ENCODE measurements around the gene EIF2S3B. TPM values are rescaled to one million over a fixed set of nuclear protein-coding genes. Genes with fewer than 3 reads are reported as not detected.
A peak's percentile ranks its signal among the peaks of the same experiment; 100 is the strongest.
"Not testable (repeated sequence)": the region's sequence is repeated elsewhere in the genome, so short reads cannot be mapped to it uniquely, and the experiment has no call there.

Gene EIF2S3B
- total RNA-seq (1 to 10 TPM; 2.4 TPM), polyA plus RNA-seq (under 1 TPM; 0.30 to 0.88 (median 0.82) TPM), total RNA-seq (1.6 to 20.7 (median 4.3) reads per million in 6 experiments)

DNA sequence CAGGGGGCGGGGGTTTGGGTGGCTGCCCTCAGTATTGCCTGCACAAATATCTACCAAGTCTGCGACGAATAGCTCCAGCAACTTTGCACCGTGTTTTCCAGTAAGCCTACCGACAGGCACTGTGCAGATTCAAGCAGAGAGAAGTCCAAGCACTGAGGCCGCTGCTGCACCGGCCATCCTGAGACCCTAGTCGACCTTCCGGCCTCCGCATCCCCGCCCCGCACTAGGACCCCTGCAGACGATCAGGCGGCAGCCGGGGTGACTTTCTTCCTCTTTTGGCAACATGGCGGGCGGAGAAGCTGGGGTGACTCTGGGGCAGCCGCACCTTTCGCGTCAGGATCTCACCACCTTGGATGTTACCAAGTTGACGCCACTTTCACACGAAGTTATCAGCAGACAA lies at the start of gene EIF2S3B:
EIF2S3B (plus strand) TSS at position 271 of the 400 bp plus-strand sequence; CDS start at position 284, 13 bp downstream.
- H3K27ac Mint-ChIP-seq: peak within 1 kb of the TSS in 8 of 10 donors; percentile 15 to 78 (median 42)
- POLR2A ChIA-PET: interaction anchor here (0.9 to 2.1 kb wide), 2 partner anchors 49 to 297 kb away, joined by 4 to 14 read pairs; no protein-coding TSS in a partner anchor

DNA sequence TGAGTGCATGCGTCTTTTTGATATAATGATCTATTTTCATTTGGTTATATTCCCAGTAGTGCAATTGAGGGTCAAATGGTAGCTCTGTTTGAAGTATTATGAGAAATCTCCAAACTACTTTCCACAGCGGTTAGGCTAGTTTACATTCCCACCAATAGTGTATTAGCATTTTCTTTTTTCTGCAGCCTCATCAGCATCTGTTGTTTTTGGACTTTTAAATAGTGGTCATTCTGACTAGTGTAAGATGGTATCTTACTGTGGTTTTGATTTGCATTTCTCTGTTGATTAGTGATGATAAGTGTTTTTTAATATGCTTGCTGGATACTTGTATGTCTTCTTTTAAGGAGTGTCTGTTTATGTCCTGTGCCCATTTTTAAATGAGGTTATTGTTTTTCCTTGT lies 48.8 kb upstream of the EIF2S3B start:
- DNase-seq (no peak), ATAC-seq (no peak)
- POLR2A ChIA-PET: no interaction called here
- H3K4me1 Mint-ChIP-seq: peaks cover 7 to 12% (median 11%) of the 10 kb centered on the region in 4 donors
- no peak overlapping the region for H3K4me3 Mint-ChIP-seq
- no peaks in the 10 kb centered on the region for H3K27me3 Mint-ChIP-seq
- H3K36me3 Mint-ChIP-seq: peaks cover 0 to 44% (median 38%) of the 10 kb centered on the region in 3 donors
- no peak overlapping the region for H3K27ac Mint-ChIP-seq
- peaks cover 16 to 73% (median 61%) of the 10 kb centered on the region in 9 donors for H3K9me3 Mint-ChIP-seq

More for the DNA sequence above, at the start of gene EIF2S3B:
- Mint-ChIP-seq H3K4me1 (peaks cover 12 to 28% (median 24%) of the 10 kb centered on the region in 4 donors), H3K27me3 (no peaks in the 10 kb centered on the region), H3K9me3 (peaks cover 0 to 21% (median 7%) of the 10 kb centered on the region in 9 donors), H3K36me3 (peaks cover 0 to 15% (median 10%) of the 10 kb centered on the region in 3 donors), H3K4me3 (no peak within 1 kb of the TSS)
- ATAC-seq: no peak
- DNase-seq: no peak

DNA sequence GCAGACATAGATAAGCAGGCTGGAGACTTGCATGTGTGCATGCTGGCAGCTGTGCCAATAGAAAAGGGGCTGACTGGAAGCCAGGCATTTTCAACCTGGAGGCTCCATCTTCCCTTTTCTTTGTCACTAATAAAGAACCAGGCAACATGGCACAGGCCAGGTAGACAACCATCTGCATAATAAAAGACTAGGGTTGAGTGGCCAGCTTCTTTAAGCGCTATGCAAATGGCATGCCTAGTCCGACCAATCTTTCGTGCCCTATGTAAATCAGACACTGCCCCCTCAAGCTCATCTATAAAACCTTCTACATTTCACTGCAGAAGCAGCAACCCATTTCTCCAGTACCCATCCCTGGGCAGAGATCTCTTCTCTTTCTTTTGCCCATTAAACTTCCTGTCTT lies 47.9 kb upstream of the EIF2S3B start:
- Mint-ChIP-seq H3K27me3 (no peaks in the 10 kb centered on the region), H3K36me3 (peaks cover 2 to 52% (median 47%) of the 10 kb centered on the region in 3 donors), H3K27ac (peak overlapping the region in 2 of 10 donors; percentile 52 to 80), H3K4me3 (no peak overlapping the region), H3K4me1 (peaks cover 7 to 12% (median 12%) of the 10 kb centered on the region in 4 donors), H3K9me3 (peaks cover 21 to 82% (median 69%) of the 10 kb centered on the region in 9 donors)
- DNase-seq (no peak), ATAC-seq (no peak)
- POLR2A ChIA-PET: no interaction called here

DNA sequence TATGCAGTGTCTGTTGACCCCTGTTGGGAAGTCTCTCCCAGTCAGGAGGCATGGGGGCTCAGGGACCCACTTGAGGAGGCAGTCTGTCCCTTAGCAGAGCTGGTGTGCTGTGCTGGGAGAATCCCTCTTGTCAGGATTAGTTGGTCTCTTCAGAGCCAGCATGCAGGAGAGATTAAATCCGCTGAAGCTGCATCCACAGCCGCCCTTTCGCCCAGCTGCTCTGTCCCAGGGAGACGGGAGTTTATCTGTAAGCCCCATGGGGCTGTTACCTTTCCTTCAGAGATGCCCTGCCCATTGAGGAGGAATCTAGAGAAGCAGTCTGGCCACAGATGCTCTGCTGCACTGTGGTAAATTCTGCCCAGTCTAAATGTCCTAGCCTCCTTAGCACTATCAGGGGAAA lies 39.4 kb upstream of the EIF2S3B start:
- no peak overlapping the region for H3K4me3 Mint-ChIP-seq
- H3K27me3 Mint-ChIP-seq: no peaks in the 10 kb centered on the region
- DNase-seq (no peak), ATAC-seq (no peak)
- H3K9me3 Mint-ChIP-seq: peaks cover 14 to 52% (median 30%) of the 10 kb centered on the region in 9 donors
- POLR2A ChIA-PET: no interaction called here
- no peak overlapping the region for H3K27ac Mint-ChIP-seq
- H3K36me3 Mint-ChIP-seq: peaks cover 2 to 48% (median 42%) of the 10 kb centered on the region in 3 donors
- H3K4me1 Mint-ChIP-seq: peaks cover 11 to 26% (median 14%) of the 10 kb centered on the region in 4 donors

DNA sequence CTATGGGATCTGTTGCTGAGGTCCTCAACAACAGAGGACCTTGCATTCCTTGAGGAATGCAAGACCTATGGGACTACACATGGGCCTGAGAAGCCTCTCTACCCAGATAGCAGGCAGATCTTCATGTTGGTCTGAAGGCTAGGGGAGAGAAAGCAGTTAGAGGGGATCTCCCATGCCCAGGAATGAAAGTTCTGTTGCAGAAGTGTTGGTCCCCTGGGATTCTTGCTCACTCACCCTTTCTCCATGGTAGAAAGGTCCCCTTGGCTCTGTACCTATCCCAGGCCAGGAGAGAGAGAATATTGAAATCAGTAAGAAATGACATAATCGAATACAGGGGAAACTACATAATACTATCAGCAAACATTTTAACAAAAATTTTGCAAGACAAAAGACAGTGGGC lies 36.0 kb upstream of the EIF2S3B start:
- peak overlapping the region in 1 of 10 donors; percentile 33 for H3K27ac Mint-ChIP-seq

DNA sequence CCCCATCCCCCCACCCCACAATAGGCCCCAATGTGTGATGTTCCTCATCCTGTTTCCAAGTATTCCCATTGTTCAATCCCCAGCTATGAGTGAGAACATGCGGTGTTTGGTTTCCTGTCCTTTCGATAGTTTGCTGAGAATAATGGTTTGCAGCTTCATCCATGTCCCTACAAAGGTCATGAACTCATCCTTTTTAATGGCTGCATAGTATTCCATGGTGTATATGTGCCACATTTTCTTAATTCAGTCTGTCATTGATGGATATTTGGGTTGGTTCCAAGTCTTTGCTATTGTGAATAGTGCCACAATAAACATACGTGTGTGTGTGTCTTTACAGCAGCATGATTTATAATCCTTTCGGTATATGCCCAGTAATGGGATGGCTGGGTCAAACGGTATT lies 32.9 kb upstream of the EIF2S3B start:
- ATAC-seq, H3K27me3 Mint-ChIP-seq, DNase-seq, H3K27ac Mint-ChIP-seq, H3K4me3 Mint-ChIP-seq: not testable (repeated sequence)
- peaks cover 2 to 36% (median 20%) of the 10 kb centered on the region in 3 donors for H3K36me3 Mint-ChIP-seq
- POLR2A ChIA-PET: interaction anchor here (0.6 kb wide), 2 partner anchors 9 to 68 kb away, joined by 3 read pairs; no protein-coding TSS in a partner anchor
- H3K4me1 Mint-ChIP-seq: peaks cover 13 to 27% (median 17%) of the 10 kb centered on the region in 4 donors
- peaks cover 2 to 58% (median 22%) of the 10 kb centered on the region in 9 donors for H3K9me3 Mint-ChIP-seq

More for the DNA sequence above, 36.0 kb upstream of the EIF2S3B start:
- H3K4me3 Mint-ChIP-seq: no peak overlapping the region
- peaks cover 0 to 31% (median 12%) of the 10 kb centered on the region in 3 donors for H3K36me3 Mint-ChIP-seq
- peaks cover 9 to 26% (median 13%) of the 10 kb centered on the region in 4 donors for H3K4me1 Mint-ChIP-seq
- peaks cover 0 to 42% (median 17%) of the 10 kb centered on the region in 9 donors for H3K9me3 Mint-ChIP-seq
- ATAC-seq (no peak), DNase-seq (no peak)
- no peaks in the 10 kb centered on the region for H3K27me3 Mint-ChIP-seq
- POLR2A ChIA-PET: no interaction called here

DNA sequence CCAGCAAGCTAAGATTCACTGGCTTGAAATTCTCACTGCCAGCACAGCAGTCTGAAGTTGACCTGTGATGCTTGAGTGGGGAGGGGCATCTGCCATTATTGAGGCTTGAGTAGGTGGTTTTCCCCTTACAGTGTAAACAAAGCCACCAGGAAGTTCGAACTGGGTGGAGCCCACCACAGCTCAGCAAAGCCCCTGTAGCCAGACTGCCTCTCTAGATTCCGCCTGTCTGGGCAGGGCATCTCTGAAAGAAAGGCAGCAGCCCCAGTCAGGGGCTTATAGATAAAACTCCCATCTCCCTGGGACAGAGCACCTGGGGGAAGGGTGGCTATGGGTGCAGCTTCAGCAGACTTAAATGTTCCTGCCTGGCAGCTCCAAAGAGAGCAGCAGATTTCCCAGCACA lies 23.8 kb upstream of the EIF2S3B start:
- ATAC-seq: peak; percentile 84 to 90
- H3K9me3 Mint-ChIP-seq: peaks cover 17 to 78% (median 51%) of the 10 kb centered on the region in 9 donors
- peak in 9 of 10 donors; percentile 31 to 81 (median 61) for DNase-seq
- not testable (repeated sequence) for H3K27me3 Mint-ChIP-seq
- peak overlapping the region; percentile 27 to 78 (median 68) for H3K4me3 Mint-ChIP-seq
- peak overlapping the region; percentile 82 to 96 (median 94) for H3K27ac Mint-ChIP-seq
- peaks cover 18 to 41% (median 34%) of the 10 kb centered on the region in 4 donors for H3K4me1 Mint-ChIP-seq
- POLR2A ChIA-PET: interaction anchor here (0.6 to 3.5 kb wide), 17 partner anchors 9 to 131 kb away, joined by 3 to 30 read pairs (median 4); partner anchors contain the start of gene MAGOHB
- peaks cover 9 to 59% (median 50%) of the 10 kb centered on the region in 3 donors for H3K36me3 Mint-ChIP-seq

DNA sequence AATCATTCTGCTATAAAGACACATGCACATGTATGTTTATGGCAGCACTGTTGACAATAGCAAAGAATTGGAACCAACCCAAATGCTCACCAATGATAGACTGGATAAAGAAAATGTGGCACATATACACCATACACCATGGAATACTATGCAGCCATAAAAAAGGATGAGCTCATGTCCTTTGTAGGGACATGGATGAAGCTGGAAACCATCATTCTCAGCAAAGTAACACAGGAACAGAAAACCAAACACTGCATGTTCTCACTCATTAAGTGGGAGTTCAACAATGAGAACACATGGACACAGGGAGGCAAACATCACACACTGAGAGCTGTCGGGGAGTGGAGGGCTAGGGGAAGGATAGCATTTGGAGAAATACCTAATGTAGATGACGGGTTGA lies 18.4 kb upstream of the EIF2S3B start:
- peaks cover 20 to 52% (median 33%) of the 10 kb centered on the region in 9 donors for H3K9me3 Mint-ChIP-seq
- H3K4me3 Mint-ChIP-seq, ATAC-seq, DNase-seq, H3K27me3 Mint-ChIP-seq, H3K27ac Mint-ChIP-seq: not testable (repeated sequence)
- POLR2A ChIA-PET: interaction anchor here (1.3 kb wide), 1 partner anchor 68 kb away, joined by 5 read pairs; no protein-coding TSS in a partner anchor
- H3K36me3 Mint-ChIP-seq: peaks cover 4 to 46% (median 41%) of the 10 kb centered on the region in 3 donors
- H3K4me1 Mint-ChIP-seq: peaks cover 10 to 40% (median 24%) of the 10 kb centered on the region in 4 donors

DNA sequence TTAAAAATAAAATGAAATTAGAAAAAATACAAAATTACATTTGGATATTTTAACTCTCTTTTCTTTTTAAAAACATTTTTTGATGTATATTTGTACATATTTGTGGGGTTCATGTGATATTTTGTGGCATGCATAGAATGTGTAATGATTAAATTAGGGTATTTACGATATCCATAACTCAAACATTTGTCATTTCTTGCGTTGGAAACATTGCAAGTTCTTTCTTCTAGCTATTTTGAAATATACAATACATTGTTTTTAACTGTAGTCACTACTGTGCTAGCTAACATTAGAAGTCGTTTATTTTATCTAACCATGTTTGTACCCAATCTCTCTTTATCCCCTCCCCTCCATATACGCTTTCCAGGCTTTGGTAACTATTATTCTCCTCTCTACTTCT lies 13.9 kb upstream of the EIF2S3B start:
- no peak for ATAC-seq
- no peak for DNase-seq
- Mint-ChIP-seq H3K9me3 (peaks cover 0 to 15% (median 4%) of the 10 kb centered on the region in 9 donors), H3K4me1 (peaks cover 10 to 28% (median 14%) of the 10 kb centered on the region in 4 donors), H3K4me3 (no peak overlapping the region), H3K27ac (no peak overlapping the region), H3K27me3 (peaks cover 0 to 2% (median 0%) of the 10 kb centered on the region in 5 donors), H3K36me3 (peaks cover 0 to 8% (median 4%) of the 10 kb centered on the region in 3 donors)
- POLR2A ChIA-PET: interaction anchor here (0.6 to 1.1 kb wide), 2 partner anchors 10 to 15 kb away, joined by 3 to 5 read pairs; no protein-coding TSS in a partner anchor

DNA sequence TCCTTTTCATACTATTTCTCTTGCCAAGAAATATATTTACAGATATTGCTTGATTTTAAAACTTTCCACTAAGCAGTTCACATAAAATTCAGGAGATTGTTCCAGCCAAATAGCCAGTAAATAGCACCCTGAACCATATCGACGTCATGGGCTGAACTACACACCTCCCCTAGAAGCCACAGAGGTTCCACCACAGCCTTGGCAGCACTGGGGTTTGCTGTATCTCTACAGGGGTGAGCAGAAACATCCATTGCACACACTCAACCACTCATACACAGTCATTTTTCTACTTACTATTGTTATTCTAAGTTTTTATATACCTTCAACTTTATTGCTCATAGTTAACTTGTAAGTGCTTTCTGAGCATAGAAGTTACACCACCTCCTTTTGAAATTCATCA lies 8.1 kb upstream of the EIF2S3B start:
- H3K4me1 Mint-ChIP-seq: peaks cover 17 to 48% (median 41%) of the 10 kb centered on the region in 4 donors
- DNase-seq (peak; percentile 39 to 87 (median 70)), ATAC-seq (peak; percentile 98 to 100)
- peaks cover 0 to 2% (median 0%) of the 10 kb centered on the region in 3 donors for H3K36me3 Mint-ChIP-seq
- POLR2A ChIA-PET: interaction anchor here (0.8 to 1.4 kb wide), 5 partner anchors 16 to 131 kb away, joined by 3 to 5 read pairs (median 4); no protein-coding TSS in a partner anchor
- peak overlapping the region; percentile 47 to 75 (median 70) for H3K4me3 Mint-ChIP-seq
- H3K9me3 Mint-ChIP-seq: peaks cover 0 to 10% (median 0%) of the 10 kb centered on the region in 9 donors
- H3K27me3 Mint-ChIP-seq: peaks cover 0 to 2% (median 0%) of the 10 kb centered on the region in 5 donors
- peak overlapping the region; percentile 82 to 94 (median 88) for H3K27ac Mint-ChIP-seq

DNA sequence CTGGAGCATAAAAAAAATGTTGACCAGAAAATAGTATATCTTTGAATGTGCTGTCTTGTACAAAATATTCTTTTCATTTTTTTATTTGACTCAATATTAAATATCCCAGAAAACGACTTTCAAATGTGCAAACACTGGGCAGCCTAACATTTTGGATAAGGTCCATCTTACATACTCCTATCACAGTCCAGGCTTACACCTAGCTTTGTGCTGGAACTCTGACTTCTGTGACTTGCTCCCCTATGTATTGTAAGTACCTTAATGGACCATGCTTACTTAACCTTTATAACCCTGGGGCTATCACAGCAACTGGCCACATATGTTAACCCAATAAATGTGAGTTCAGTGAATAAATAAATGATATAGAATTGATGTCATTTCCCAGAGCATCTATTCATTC lies 7.6 kb upstream of the EIF2S3B start:
- Mint-ChIP-seq H3K27ac (peak overlapping the region; percentile 82 to 94 (median 88)), H3K9me3 (peaks cover 0 to 15% (median 0%) of the 10 kb centered on the region in 9 donors), H3K36me3 (peaks cover 0 to 4% (median 2%) of the 10 kb centered on the region in 3 donors)

DNA sequence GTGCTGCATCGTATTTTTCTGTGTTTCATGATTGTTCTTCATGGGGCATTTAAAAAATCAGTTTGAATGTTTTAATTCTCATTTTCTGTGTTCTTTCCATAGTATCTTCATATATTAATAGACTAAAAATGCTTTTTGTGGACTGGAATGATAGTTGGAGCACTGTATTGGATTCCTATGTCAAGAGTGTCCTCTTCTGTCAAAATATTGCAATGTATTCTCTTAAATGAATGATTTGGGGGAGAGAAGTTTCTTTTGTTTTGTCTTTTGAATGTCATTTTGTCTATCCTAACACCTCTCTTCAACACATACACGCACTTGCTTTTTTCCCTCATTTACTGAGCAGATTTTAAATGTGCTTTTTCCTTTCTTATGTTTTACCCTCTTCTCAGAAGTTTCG lies 4.7 kb upstream of the EIF2S3B start:
- POLR2A ChIA-PET: interaction anchor here (1.0 to 2.6 kb wide), 5 partner anchors 19 to 112 kb away, joined by 3 to 8 read pairs (median 4); no protein-coding TSS in a partner anchor
- peak overlapping the region; percentile 45 to 87 (median 81) for H3K27ac Mint-ChIP-seq
- H3K36me3 Mint-ChIP-seq: peaks cover 0 to 5% (median 4%) of the 10 kb centered on the region in 3 donors
- DNase-seq (peak in 3 of 10 donors; percentile 9 to 25 (median 17)), ATAC-seq (no peak)
- peak overlapping the region; percentile 7 to 72 (median 57) for H3K4me3 Mint-ChIP-seq
- peaks cover 0 to 9% (median 0%) of the 10 kb centered on the region in 9 donors for H3K9me3 Mint-ChIP-seq
- no peaks in the 10 kb centered on the region for H3K27me3 Mint-ChIP-seq
- peaks cover 14 to 54% (median 48%) of the 10 kb centered on the region in 4 donors for H3K4me1 Mint-ChIP-seq

More for the DNA sequence above, 7.6 kb upstream of the EIF2S3B start:
- Mint-ChIP-seq H3K27me3 (peaks cover 0 to 2% (median 0%) of the 10 kb centered on the region in 5 donors), H3K4me1 (peaks cover 18 to 52% (median 42%) of the 10 kb centered on the region in 4 donors), H3K4me3 (peak overlapping the region; percentile 12 to 75 (median 70))
- peak; percentile 18 to 19 for ATAC-seq
- POLR2A ChIA-PET: interaction anchor here (0.8 to 1.4 kb wide), 5 partner anchors 16 to 131 kb away, joined by 3 to 5 read pairs (median 4); no protein-coding TSS in a partner anchor
- no peak for DNase-seq
